Fibroblast of skin of abdomen (primary cell): Measurements from ENCODE around the gene ARHGEF9. TPM values are rescaled to one million over a fixed set of nuclear protein-coding genes. Genes with fewer than 3 reads are reported as not detected.
"Not testable (repeated sequence)": the region's sequence is repeated elsewhere in the genome, so short reads cannot be mapped to it uniquely, and the experiment has no call there.

Experiments used
- DNase-seq: peaks from one replicate; pipeline ENCODE4 v3.0.0-alpha.2; 2013
- polyA plus RNA-seq, 2 experiments: library from polyadenylated mRNA; unstranded; fragments of 120-200 nt; gene quantifications; one replicate each; pipeline ENCODE4 v1.2.1, GENCODE V29; 2013; ENCODE audit not compliant: insufficient read length in 2 of 2

Gene ARHGEF9
- polyA plus RNA-seq (2013, experiment 1 of 2; ENCODE audit: insufficient read length) = 10.6 TPM
- polyA plus RNA-seq (2013, experiment 2 of 2; ENCODE audit: insufficient read length) = 11.7 TPM

- peak; percentile 4 for DNase-seq
These were observed at the start of gene ARHGEF9 for GRCh38 chrX:63784902-63785707. Gene ARHGEF9 (minus strand): TSS chrX:63785214. CDS start chrX:63785145, 69 bp downstream.

DNA sequence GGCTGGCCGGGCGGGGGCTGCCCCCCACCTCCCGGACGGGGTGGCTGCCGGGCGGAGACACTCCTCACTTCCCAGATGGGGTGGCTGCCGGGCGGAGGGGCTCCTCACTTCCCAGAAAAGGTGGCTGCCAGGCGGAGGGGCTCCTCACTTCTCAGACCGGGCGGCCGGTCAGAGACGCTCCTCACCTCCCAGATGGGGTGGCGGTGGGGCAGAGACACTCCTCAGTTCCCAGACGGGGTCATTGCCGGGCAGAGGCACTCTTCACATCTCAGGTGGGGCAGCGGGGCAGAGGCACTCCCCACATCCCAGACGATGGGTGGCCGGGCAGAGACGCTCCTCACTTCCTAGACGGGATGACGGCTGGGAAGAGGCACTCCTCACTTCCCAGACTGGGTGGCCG, 40.4 kb upstream of the ARHGEF9 start:
- DNase-seq = not testable (repeated sequence)

GRCh38 chrX:63818156-63818555, 33.1 kb upstream of the ARHGEF9 start:
- DNase-seq = no peak

GRCh38 chrX:63817696-63818095, 32.7 kb upstream of the ARHGEF9 start:
- no peak for DNase-seq

DNA sequence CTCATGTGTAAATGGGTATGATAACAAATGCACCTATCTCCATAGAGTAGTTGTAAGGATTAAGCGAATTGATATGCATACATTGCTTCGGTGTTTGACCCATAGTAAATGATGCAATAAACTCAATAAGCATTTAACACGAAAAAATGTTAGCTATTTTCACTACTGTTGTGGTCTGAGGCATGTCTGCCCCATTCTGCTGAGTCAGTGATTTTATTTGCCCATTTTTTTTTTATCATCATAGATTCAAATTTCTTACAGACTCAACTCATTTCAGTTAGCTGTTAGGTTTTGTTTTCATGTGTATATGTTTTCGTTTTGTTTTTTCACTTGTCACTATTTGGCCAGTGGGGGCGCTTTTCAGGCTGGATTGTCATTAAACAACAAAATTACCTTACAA, 27.8 kb upstream of the ARHGEF9 start:
- DNase-seq = no peak

- no peak for DNase-seq
These were observed 25.7 kb upstream of the ARHGEF9 start for GRCh38 chrX:63810746-63811145.

DNA sequence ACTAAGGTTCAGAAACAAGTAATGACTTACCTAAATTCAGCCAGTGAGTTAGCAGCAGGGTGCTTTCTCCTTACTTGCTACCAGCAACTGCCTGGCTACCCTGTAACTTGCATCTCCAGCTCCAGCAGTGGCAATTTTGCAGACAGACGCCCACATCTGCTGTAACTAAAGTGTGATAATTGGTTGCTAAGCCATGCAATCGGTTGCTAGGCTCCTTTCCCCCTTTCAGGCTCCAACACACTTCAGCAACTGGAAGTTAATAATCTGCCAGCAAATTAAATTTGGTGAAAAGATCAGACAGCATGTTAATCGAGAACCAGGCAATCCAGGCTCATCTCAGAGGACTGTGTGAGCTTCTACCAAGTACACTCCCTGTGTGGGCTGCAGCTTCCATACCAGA, 24.2 kb upstream of the ARHGEF9 start:
- no peak for DNase-seq

- not testable (repeated sequence) for DNase-seq
These were observed 10.4 kb upstream of the ARHGEF9 start for GRCh38 chrX:63795406-63795805.

GRCh38 chrX:63785708-63786040, 660 bp upstream of the ARHGEF9 start:
- DNase-seq = no peak

- DNase-seq = no peak
These were observed 590 bp downstream of the ARHGEF9 start for GRCh38 chrX:63784346-63784901.

DNA sequence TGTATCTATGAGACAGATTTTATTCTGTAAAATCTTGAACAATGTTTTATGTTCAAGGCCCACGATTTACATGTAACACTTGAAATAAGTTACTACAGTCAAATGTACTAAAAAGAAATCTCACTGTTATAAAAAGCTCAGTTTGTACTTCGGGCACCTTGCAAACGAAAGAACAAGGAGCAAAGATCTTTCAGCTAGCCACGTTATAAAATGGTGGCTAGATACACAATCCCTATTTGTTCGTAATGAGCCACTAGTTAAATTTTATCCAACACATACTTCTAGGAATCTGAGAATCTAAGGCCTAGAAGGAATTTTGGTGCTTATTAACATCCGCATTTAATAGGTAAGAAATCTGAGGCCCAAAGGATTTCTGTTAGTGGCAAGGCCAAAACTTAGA, 2.5 kb downstream of the ARHGEF9 start:
- DNase-seq = no peak

DNA sequence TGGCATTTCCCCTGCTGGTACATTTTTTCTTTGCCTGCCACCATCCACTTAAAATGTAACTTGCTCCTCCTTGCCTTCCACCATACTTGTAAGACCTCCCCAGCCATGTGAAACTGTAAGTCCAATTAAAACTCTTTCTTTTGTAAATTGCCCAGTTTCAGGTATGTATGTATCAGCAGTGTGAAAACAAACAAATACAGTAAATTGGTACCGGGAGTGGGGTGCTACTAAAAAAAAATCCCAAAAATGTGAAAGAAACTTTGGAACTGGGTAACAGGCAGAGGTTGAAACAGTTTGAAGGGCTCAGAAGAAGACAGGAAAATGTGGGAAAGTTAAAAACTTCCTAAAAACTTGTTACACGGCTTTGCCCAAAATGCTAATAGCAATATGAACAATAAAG, 16.3 kb downstream of the ARHGEF9 start:
- no peak for DNase-seq

DNA sequence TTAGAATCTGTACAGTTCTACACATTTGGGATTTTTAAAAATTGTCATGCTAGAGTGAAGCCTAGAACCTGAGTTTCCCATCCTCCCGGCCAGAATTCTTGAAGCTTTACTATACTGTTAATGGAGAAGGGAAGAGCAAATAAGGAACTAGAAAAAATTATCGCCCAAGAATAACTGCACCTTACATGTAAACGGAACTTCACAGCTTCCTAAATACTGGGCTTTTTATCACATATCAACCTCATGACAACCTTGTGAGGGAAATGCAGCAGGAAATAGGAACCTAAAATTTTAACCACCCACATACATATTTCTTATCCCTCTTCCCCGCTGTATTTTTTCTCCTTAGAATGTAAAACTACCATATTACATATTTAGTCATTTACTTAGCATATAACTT, 19.3 kb downstream of the ARHGEF9 start:
- no peak for DNase-seq

DNA sequence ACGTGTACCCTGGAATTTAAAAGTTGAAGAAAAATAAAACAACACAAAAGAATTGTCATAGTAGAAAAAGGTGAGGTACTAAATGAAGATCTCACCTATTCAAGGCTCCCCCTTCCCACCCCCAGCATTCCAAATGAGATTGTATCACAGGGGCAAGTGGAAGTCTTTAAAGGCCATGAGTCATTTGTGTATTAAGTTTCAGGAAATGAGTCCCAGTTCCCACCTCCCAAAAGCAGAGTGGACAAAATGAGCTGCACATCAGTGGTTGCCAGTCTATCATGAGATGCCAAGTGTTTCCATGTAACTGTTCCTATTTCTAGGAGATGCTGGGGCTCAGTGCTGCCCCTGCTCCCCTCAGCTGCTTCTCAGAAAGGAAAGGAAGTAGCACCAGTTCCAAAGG, 20.1 kb downstream of the ARHGEF9 start:
- DNase-seq = peak; percentile 7

DNA sequence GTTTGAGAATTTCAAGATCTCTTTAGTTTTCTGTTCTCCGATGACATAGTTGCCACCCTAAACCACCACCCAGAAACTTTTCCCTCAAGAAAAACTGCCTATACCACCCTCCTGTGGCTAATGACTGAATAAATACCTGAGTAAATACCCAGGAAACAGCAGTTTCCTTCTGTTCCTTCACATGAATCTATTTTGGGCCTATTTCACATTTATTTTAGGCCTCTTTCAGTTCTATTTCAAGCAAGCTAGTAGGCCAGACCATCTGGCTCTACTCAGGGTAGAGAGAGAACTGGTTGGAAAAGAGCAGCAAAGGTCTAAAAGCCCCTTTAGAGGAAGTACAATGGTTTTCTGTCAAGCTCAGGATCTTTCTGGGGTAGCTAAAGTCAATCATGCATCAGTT, 23.4 kb downstream of the ARHGEF9 start:
- DNase-seq = no peak

DNA sequence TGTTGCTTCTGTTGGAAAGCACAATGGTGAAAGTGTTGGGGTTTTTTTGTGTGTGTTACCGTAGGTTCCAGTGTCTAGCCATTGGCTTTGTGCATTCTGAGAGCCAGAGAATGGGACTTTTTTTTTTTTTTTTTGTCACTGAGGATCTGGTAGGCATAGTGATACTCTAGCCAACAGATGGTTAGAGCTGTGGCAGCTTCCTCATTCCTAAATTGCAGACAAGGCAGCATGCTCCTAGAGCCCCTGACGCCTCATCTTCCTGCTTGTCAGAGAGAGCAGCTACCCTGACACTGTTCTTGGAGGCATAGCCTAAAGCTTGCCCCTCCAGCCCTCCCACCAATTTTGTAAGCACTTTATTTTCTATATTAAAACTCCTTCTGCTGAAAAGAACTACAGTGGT, 27.0 kb downstream of the ARHGEF9 start:
- no peak for DNase-seq

DNA sequence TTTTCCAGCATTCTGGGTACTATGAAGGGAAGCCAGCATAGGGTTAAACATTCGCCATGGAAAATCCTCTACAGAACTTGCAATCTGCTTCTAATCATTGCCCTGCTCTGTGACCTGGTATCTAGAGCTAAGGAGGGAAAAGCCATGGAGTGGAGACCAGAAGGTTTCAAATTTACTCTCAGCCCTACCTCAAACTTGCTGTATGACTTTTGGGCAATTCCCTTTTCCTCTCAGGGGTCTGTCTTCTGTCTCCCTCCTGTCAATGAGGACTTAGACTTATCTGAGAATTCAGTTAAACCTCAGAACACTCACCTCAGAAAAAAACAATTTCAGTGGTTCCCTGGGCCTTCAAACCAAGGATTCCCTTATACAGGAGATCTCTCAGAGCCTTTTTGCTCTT, 29.1 kb downstream of the ARHGEF9 start:
- no peak for DNase-seq

DNA sequence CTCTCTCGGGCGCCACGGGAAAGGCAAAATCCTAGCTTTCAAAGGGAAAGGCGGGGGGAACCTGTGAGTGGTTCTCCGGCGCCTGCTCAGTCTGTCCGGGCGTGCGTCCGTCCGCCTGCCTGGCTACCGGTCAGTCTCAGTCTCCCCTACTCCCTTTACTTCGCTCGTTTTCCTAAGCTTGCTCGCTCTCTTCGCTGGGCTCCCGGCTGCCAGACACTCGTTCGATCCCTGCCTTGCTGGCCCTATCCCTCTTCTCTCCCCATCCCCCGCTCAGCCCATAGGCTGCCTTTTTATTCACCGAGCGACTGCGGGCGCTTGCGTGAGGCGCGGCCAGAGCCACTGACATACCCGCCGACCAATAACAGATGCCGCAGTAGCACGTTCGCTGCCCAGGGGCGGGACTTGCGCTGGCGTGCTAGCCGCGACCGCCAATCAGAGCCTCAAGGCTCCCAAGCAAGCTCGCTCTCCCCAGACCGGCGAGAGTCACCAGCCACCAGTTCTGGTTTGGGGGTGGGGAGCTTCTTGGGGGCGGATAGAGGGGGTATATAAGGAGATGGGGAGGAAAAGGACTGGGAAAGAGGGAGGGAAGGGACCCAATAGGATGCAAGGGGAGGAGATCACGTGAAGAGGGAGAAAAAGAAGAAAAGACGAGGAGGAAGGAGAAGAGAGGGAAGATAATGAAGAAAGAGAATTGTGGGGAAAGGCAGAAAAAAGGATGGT, 30.0 kb downstream of the ARHGEF9 start:
- DNase-seq = peak; percentile 95

DNA sequence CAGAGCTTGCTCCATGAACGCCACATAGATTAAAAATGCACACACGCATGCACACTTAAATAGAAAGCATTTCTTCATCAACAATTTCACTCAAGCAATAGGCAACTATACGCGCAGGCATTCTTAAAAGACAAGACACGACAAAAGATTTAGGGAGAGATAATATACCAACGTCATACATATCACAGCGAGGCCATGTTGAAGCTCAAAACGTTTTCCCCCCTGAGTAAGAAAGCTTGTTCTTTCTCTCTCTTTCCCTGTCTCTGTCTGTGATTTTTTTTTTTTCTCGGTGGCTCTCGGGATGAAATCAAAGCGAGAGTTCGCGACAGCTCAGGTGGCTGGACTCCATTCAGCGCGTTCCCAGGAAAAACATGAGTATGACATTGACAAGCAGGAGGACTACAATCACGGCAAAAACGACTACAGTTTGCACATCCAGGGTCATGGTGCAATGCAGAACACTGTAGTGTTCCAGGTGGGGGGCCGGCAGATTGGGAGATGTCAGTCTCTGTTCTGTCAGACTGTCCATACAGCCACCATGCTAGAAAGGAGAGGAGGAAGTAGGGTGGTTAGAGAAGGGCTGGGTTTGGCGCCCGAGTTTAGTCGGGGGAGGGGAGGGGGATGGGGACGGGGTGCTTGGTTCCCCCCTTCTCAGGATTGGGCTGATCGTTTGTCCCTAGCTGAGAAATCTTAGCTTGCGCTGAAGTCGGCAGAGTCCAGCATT, 30.7 kb downstream of the ARHGEF9 start:
- DNase-seq = peak; percentile 3

DNA sequence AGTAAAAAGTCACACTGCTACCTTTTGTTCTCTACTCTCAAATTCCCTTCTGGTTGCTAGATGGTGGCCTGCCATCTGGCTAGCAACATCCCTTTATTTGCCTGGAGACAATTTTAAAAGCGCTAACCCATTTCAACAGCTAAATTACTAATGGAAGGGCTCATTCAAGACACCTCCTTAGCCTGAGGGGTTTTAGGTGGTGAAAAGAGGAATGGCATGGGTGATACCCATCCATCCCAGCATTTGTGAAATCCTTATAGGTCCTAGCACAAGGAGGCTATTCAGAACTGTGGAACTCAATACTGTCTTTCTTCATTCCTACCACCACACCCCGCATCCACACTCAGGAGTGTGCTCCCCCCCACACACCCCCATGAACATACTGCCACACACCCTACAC, 33.5 kb downstream of the ARHGEF9 start:
- no peak for DNase-seq

GRCh38 chrX:63750811-63751210, 34.2 kb downstream of the ARHGEF9 start:
- DNase-seq = no peak

GRCh38 chrX:63747331-63747730, 37.7 kb downstream of the ARHGEF9 start:
- peak; percentile 36 for DNase-seq

DNA sequence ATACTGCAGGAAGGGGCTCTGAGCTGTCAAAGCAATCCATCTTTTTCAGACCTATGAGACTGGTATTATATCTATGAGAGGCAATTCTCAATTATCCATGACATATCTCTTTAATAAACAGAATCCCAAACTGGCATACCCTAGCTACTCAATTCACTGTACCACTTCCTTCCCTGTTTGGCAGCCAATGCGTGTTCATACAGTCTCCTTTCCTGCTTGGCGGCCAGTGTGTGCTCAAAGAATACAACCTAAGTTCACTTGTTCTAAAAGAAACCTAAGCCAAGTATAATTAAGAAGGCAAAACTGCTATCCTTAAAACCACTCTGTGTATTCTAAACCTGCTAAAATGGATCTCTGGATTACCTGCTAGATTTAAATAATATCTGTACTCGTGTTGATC, 38.3 kb downstream of the ARHGEF9 start:
- no peak for DNase-seq
